Left ventricle myocardium inferior (tissue), 1 donor: Measurements from ENCODE around the gene DDX39B. TPM values are rescaled to one million over a fixed set of nuclear protein-coding genes. Genes with fewer than 3 reads are reported as not detected.

Source experiments
- DNase-seq: peaks from one replicate; pipeline ENCODE4 v3.0.0-alpha.2; 2020
- H3K27ac ChIP-seq: fragments of 200-600 bp; replicated peaks from 2 replicates; pipeline ENCODE4 v1.8.0; 2021
- H3K27me3 ChIP-seq: fragments of 200-600 bp; 2 replicates; pipeline ENCODE4 v1.8.0; 2021; ENCODE audit warnings: low read depth
- H3K36me3 ChIP-seq: fragments of 200-600 bp; 2 replicates; pipeline ENCODE4 v1.8.0; 2021
- H3K4me1 ChIP-seq: fragments of 200-600 bp; 2 replicates; pipeline ENCODE4 v1.8.0; 2021
- H3K4me3 ChIP-seq: fragments of 200-600 bp; 2 replicates; pipeline ENCODE4 v1.8.0; 2021; ENCODE audit warnings: mild to moderate bottlenecking, moderate library complexity
- H3K9me3 ChIP-seq: fragments of 200-600 bp; replicated peaks from 2 replicates; pipeline ENCODE4 v1.8.0; 2021
- intact Hi-C: fragments of 100-400 bp; cut with micrococcal nuclease; formaldehyde crosslinking; loops from one replicate; pipeline ENCODE4 v1.11.0; 2022
- total RNA-seq: library from RNA; stranded (reverse); fragmentation: NEBNext Ultra II Directional; extraction: Animal tissue kit (Norgen Biotek cat#: 25700); gene quantifications from one replicate; pipeline ENCODE4 v1.2.1, GENCODE V29; 2021
- TF ChIP-seq, protein P1 (sequence below): fragments of 200-600 bp; IDR thresholded peaks from 2 replicates; pipeline ENCODE4 v1.8.0; 2021; ENCODE audit warnings: antibody characterized with exemption, mild to moderate bottlenecking, borderline replicate concordance
- donor health status: DM: no; HTN: yes; CAD: no; lungs with severe emphysema.

DDX39B gene
- total RNA-seq, 1 donor from 2014 or later = 179 TPM

DNA sequence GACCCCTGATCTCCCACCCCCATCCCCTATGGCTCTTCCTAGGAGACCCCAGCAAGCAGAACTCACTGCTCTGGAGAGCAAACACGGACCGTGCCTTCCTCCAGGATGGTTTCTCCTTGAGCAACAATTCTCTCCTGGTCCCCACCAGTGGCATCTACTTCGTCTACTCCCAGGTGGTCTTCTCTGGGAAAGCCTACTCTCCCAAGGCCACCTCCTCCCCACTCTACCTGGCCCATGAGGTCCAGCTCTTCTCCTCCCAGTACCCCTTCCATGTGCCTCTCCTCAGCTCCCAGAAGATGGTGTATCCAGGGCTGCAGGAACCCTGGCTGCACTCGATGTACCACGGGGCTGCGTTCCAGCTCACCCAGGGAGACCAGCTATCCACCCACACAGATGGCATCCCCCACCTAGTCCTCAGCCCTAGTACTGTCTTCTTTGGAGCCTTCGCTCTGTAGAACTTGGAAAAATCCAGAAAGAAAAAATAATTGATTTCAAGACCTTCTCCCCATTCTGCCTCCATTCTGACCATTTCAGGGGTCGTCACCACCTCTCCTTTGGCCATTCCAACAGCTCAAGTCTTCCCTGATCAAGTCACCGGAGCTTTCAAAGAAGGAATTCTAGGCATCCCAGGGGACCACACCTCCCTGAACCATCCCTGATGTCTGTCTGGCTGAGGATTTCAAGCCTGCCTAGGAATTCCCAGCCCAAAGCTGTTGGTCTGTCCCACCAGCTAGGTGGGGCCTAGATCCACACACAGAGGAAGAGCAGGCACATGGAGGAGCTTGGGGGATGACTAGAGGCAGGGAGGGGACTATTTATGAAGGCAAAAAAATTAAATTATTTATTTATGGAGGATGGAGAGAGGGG lies 31.7 kb upstream of the DDX39B start:
- Histone ChIP-seq H3K36me3 (no peaks in the 10 kb centered on the region), H3K27me3 (no peaks in the 10 kb centered on the region)
- intact Hi-C loops = no loop called here

DNA sequence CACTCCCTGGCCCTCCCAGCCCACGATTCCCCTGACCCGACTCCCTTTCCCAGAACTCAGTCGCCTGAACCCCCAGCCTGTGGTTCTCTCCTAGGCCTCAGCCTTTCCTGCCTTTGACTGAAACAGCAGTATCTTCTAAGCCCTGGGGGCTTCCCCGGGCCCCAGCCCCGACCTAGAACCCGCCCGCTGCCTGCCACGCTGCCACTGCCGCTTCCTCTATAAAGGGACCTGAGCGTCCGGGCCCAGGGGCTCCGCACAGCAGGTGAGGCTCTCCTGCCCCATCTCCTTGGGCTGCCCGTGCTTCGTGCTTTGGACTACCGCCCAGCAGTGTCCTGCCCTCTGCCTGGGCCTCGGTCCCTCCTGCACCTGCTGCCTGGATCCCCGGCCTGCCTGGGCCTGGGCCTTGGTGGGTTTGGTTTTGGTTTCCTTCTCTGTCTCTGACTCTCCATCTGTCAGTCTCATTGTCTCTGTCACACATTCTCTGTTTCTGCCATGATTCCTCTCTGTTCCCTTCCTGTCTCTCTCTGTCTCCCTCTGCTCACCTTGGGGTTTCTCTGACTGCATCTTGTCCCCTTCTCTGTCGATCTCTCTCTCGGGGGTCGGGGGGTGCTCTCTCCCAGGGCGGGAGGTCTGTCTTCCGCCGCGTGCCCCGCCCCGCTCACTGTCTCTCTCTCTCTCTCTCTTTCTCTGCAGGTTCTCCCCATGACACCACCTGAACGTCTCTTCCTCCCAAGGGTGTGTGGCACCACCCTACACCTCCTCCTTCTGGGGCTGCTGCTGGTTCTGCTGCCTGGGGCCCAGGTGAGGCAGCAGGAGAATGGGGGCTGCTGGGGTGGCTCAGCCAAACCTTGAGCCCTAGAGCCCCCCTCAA lies 30.5 kb upstream of the DDX39B start, which contains the start of gene LTA:
TSS of gene LTA (plus strand) at position 249 of the 871 bp plus-strand sequence. CDS start at position 703, 454 bp downstream.
- no peaks in the 10 kb centered on the region for H3K36me3 ChIP-seq
- intact Hi-C loops = no loop called here
- H3K4me1 ChIP-seq = peaks cover 9% of the 10 kb centered on the region
- no peaks in the 10 kb centered on the region for H3K9me3 ChIP-seq
- no peak within 1 kb of the TSS for H3K4me3 ChIP-seq
- DNase-seq = no peak
- TF ChIP-seq, protein P1, sequence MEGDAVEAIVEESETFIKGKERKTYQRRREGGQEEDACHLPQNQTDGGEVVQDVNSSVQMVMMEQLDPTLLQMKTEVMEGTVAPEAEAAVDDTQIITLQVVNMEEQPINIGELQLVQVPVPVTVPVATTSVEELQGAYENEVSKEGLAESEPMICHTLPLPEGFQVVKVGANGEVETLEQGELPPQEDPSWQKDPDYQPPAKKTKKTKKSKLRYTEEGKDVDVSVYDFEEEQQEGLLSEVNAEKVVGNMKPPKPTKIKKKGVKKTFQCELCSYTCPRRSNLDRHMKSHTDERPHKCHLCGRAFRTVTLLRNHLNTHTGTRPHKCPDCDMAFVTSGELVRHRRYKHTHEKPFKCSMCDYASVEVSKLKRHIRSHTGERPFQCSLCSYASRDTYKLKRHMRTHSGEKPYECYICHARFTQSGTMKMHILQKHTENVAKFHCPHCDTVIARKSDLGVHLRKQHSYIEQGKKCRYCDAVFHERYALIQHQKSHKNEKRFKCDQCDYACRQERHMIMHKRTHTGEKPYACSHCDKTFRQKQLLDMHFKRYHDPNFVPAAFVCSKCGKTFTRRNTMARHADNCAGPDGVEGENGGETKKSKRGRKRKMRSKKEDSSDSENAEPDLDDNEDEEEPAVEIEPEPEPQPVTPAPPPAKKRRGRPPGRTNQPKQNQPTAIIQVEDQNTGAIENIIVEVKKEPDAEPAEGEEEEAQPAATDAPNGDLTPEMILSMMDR = no peak
- no peaks in the 10 kb centered on the region for H3K27me3 ChIP-seq
- H3K27ac ChIP-seq = no peak within 1 kb of the TSS

More for the DNA sequence above, 31.7 kb upstream of the DDX39B start:
- Histone ChIP-seq H3K4me3 (no peak overlapping the region), H3K4me1 (peaks cover 10% of the 10 kb centered on the region), H3K9me3 (no peaks in the 10 kb centered on the region), H3K27ac (no peak overlapping the region)
- TF ChIP-seq, protein P1 = no peak
- DNase-seq = no peak

DNA sequence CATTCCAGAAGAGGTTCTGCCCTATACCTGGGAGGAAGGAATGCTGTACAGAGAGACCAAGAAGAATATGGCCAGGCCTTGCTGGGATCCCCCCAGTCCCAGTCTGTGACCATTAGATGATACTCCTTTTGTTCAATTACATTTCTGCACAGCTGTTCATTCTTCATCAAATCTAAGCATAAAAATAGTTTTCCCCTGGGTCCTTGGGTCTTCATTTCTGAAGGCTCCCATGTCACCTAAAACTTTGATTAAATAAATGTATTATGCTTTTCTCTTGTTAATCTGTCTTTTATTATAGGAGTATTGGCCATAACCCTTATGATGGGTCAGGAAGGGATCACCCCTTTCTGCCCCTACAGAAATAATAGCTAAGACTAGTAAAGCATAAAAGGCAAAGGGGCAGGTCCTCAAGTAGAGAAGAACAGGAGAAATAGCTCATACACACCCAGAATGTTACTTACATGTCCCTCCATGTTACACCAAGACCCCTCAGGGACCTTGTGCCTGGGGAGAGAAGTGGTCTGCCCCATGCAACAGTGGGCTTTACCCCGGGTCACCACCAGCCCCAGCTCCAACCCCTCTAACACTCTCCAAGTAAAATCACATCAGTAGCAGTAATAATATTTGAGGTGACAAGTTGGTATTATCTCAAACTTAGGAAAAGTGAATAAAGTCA lies 28.2 kb upstream of the DDX39B start:
- Histone ChIP-seq H3K27ac (no peak overlapping the region), H3K36me3 (no peaks in the 10 kb centered on the region), H3K9me3 (no peaks in the 10 kb centered on the region), H3K4me1 (no peaks in the 10 kb centered on the region), H3K27me3 (no peaks in the 10 kb centered on the region), H3K4me3 (no peak overlapping the region)
- no peak for DNase-seq
- TF ChIP-seq, protein P1 = no peak
- intact Hi-C loops = no loop called here

GRCh38 chr6:31568537-31568961 lies 26.7 kb upstream of the DDX39B start:
- no peak for DNase-seq
- H3K27me3 ChIP-seq = no peaks in the 10 kb centered on the region
- no peak overlapping the region for H3K4me3 ChIP-seq
- no peaks in the 10 kb centered on the region for H3K36me3 ChIP-seq
- H3K4me1 ChIP-seq = no peaks in the 10 kb centered on the region
- no peak overlapping the region for H3K27ac ChIP-seq
- no peaks in the 10 kb centered on the region for H3K9me3 ChIP-seq
- TF ChIP-seq, protein P1 = no peak
- intact Hi-C loops = no loop called here
